Measurements from ENCODE around the gene TMPRSS6. TPM values are rescaled to one million over a fixed set of nuclear protein-coding genes. Genes with fewer than 3 reads are reported as not detected.

TMPRSS6 gene
- total and polyA plus RNA-seq, 2 experiments from 2014 or later: 0.05 TPM; not detected in 1

DNA sequence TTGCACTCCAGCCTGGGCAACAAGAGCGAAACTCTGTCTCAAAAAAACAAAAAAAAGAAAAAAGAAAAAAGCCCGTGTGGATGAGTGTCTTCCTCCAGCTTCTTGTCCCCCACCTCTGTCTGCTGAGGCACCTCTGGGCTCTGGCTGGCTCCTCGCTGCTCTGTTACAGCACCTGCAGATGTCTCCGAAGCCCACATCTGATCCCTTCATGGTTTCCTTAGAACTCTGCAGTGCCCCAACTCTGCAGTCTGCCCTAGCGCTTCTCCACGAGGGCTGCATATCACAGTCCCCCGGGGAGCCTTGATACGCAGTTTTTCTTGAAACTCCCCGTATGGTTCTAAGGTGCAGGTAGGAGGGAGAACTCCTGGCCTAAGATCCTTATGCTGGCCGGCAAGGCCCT, 42.1 kb downstream of the TMPRSS6 start:
- Histone ChIP-seq H2AFZ (no peak overlapping the region), H4K20me1 (ENCODE audit: insufficient read depth) (no peaks in the 10 kb centered on the region), H3K4me1 (ENCODE audit: insufficient read depth) (no peaks in the 10 kb centered on the region), H3K4me2 (ENCODE audit: unreplicated experiment) (no peak overlapping the region), H3K36me3 (ENCODE audit: low read depth) (no peaks in the 10 kb centered on the region), H3K9me3 (ENCODE audit: low read depth) (no peaks in the 10 kb centered on the region), H3K9me2 (ENCODE audit: insufficient read depth) (no peaks in the 10 kb centered on the region), H3K79me2 (ENCODE audit: insufficient read depth) (no peaks in the 10 kb centered on the region), H3K9ac (no peak overlapping the region), H3F3A (ENCODE audit: insufficient read depth) (no peaks in the 10 kb centered on the region), H3K27me3 (replicated peaks; ENCODE audit: insufficient read depth) (peaks cover 22% of the 10 kb centered on the region), H3K27ac (no peak overlapping the region), H3K4me3 (no peak overlapping the region)
- in situ Hi-C loops (cut with MboI): no loop called here
- 65 to 68% methylated on average over 9 to 10 of the region's 10 CpGs for WGBS, 2 experiments (ENCODE audit: low coverage in 1 of 2, low lambda C conversion rate in 2 of 2, missing lambda C conversion rate in 2 of 2)
- no peak for DNase-seq
- TF ChIP-seq EZH2phosphoT487 (IDR thresholded peaks at IDR 0.05; ENCODE audit: insufficient read depth, low read depth): no peak
- no peak for TF ChIP-seq EZH2 (IDR thresholded peaks at IDR 0.05; ENCODE audit: insufficient read depth, poor library complexity, severe bottlenecking)

DNA sequence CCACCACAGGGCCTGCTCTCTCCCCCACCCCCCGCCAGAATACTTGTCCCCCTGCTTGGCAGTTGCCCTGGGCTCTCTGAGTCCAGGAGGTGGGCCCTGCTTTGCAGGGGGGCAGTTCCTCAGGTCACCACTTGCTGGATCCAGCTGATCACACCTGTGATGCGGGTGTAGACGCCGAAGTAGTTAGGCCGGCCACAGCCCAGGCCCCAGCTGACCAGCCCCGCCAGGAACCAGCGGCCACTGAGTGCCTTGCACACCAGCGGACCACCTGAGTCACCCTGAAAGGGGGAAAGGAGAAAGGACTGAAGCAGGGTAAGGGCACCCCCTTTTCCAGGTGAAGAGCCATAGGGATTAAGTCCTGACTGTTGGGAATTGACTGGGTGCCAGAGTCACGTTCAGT, 43.6 kb downstream of the TMPRSS6 start:
- no peaks in the 10 kb centered on the region for H3F3A ChIP-seq (ENCODE audit: insufficient read depth)
- H4K20me1 ChIP-seq (ENCODE audit: insufficient read depth): no peaks in the 10 kb centered on the region
- no peak overlapping the region for H3K27ac ChIP-seq
- H3K36me3 ChIP-seq (ENCODE audit: low read depth): no peaks in the 10 kb centered on the region
- H2AFZ ChIP-seq: no peak overlapping the region
- no peaks in the 10 kb centered on the region for H3K4me1 ChIP-seq (ENCODE audit: insufficient read depth)
- no peak overlapping the region for H3K4me3 ChIP-seq
- no peaks in the 10 kb centered on the region for H3K9me2 ChIP-seq (ENCODE audit: insufficient read depth)
- TF ChIP-seq EZH2 (IDR thresholded peaks at IDR 0.05; ENCODE audit: insufficient read depth, poor library complexity, severe bottlenecking) (no peak), EZH2phosphoT487 (IDR thresholded peaks at IDR 0.05; ENCODE audit: insufficient read depth, low read depth) (no peak)
- H3K9me3 ChIP-seq (ENCODE audit: low read depth): no peaks in the 10 kb centered on the region
- DNase-seq: no peak
- H3K9ac ChIP-seq: no peak overlapping the region
- no peak overlapping the region for H3K4me2 ChIP-seq (ENCODE audit: unreplicated experiment)
- H3K79me2 ChIP-seq (ENCODE audit: insufficient read depth): no peaks in the 10 kb centered on the region
- WGBS, 2 experiments (ENCODE audit: low coverage in 1 of 2, low lambda C conversion rate in 2 of 2, missing lambda C conversion rate in 2 of 2): 86 to 87% methylated on average over 9 of the region's 9 CpGs
- H3K27me3 ChIP-seq (replicated peaks; ENCODE audit: insufficient read depth): peaks cover 22% of the 10 kb centered on the region
- in situ Hi-C loops (cut with MboI): no loop called here

DNA sequence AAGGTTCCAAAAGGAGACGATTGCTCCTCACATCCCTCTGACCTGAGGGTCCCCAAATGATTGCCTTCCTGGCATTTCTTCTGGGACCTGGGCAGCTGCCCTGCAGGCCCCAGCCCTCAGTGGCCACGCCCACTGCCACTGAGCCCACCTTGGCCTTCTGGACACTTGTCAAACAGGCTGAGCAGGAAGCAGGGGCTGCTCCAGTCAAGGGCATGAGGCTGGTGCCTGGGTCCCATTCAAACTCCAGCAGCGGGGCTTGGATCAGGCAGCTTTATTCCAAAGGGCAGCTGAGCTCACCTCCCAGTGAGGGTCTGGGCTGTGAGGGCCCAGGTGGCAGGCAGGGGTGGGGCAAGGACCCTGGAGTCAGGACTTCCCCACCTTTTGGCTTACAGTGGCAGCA, 44.3 kb downstream of the TMPRSS6 start:
- Histone ChIP-seq H2AFZ (no peak overlapping the region), H3K27ac (no peak overlapping the region), H3K79me2 (ENCODE audit: insufficient read depth) (no peaks in the 10 kb centered on the region), H3K4me1 (ENCODE audit: insufficient read depth) (no peaks in the 10 kb centered on the region), H3K9me2 (ENCODE audit: insufficient read depth) (no peaks in the 10 kb centered on the region), H3K9ac (no peak overlapping the region), H4K20me1 (ENCODE audit: insufficient read depth) (no peaks in the 10 kb centered on the region), H3K9me3 (ENCODE audit: low read depth) (no peaks in the 10 kb centered on the region), H3K27me3 (replicated peaks; ENCODE audit: insufficient read depth) (peaks cover 22% of the 10 kb centered on the region), H3F3A (ENCODE audit: insufficient read depth) (no peaks in the 10 kb centered on the region), H3K4me3 (no peak overlapping the region), H3K36me3 (ENCODE audit: low read depth) (no peaks in the 10 kb centered on the region), H3K4me2 (ENCODE audit: unreplicated experiment) (no peak overlapping the region)
- no peak for DNase-seq
- 75 to 78% methylated on average over 3 of the region's 3 CpGs for WGBS, 2 experiments (ENCODE audit: low coverage in 1 of 2, low lambda C conversion rate in 2 of 2, missing lambda C conversion rate in 2 of 2)
- in situ Hi-C loops (cut with MboI): no loop called here
- TF ChIP-seq EZH2 (IDR thresholded peaks at IDR 0.05; ENCODE audit: insufficient read depth, poor library complexity, severe bottlenecking) (no peak), EZH2phosphoT487 (IDR thresholded peaks at IDR 0.05; ENCODE audit: insufficient read depth, low read depth) (no peak)

GRCh38 chr22:37064553-37064952, 45.0 kb downstream of the TMPRSS6 start:
- no peaks in the 10 kb centered on the region for H4K20me1 ChIP-seq (ENCODE audit: insufficient read depth)
- TF ChIP-seq EZH2 (IDR thresholded peaks at IDR 0.05; ENCODE audit: insufficient read depth, poor library complexity, severe bottlenecking) (no peak), EZH2phosphoT487 (IDR thresholded peaks at IDR 0.05; ENCODE audit: insufficient read depth, low read depth) (no peak)
- in situ Hi-C loops (cut with MboI): no loop called here
- no peak for DNase-seq
- H3K79me2 ChIP-seq (ENCODE audit: insufficient read depth): no peaks in the 10 kb centered on the region
- H3F3A ChIP-seq (ENCODE audit: insufficient read depth): no peaks in the 10 kb centered on the region
- no peaks in the 10 kb centered on the region for H3K36me3 ChIP-seq (ENCODE audit: low read depth)
- H3K27ac ChIP-seq: no peak overlapping the region
- H3K4me2 ChIP-seq (ENCODE audit: unreplicated experiment): no peak overlapping the region
- H3K9me3 ChIP-seq (ENCODE audit: low read depth): no peaks in the 10 kb centered on the region
- no peaks in the 10 kb centered on the region for H3K4me1 ChIP-seq (ENCODE audit: insufficient read depth)
- H2AFZ ChIP-seq: no peak overlapping the region
- no peak overlapping the region for H3K4me3 ChIP-seq
- H3K9ac ChIP-seq: no peak overlapping the region
- no peaks in the 10 kb centered on the region for H3K9me2 ChIP-seq (ENCODE audit: insufficient read depth)
- 75 to 82% methylated on average over 11 of the region's 11 CpGs for WGBS, 2 experiments (ENCODE audit: low coverage in 1 of 2, low lambda C conversion rate in 2 of 2, missing lambda C conversion rate in 2 of 2)
- H3K27me3 ChIP-seq (replicated peaks; ENCODE audit: insufficient read depth): peaks cover 17% of the 10 kb centered on the region
